Upper lobe of right lung (tissue), 1 donor: ENCODE results near the gene OR6Q1. TPM values are rescaled to one million over a fixed set of nuclear protein-coding genes. Genes with fewer than 3 reads are reported as not detected.
A peak's percentile ranks its signal among the peaks of the same experiment; 100 is the strongest.

Experiments
- ATAC-seq: fragments of 200-7000 bp; cut with Tn5 transposase; one replicate; pipeline ENCODE4 v1.9.1; 2020; ENCODE audit warnings: mild to moderate bottlenecking, moderate library complexity
- DNase-seq: peaks from one replicate; pipeline ENCODE4 v3.0.0-alpha.2; 2020
- H3K27ac ChIP-seq: fragments of 200-600 bp; one replicate; pipeline ENCODE4 v1.8.0; 2022
- H3K27me3 ChIP-seq: fragments of 200-600 bp; one replicate; pipeline ENCODE4 v1.8.0; 2022; ENCODE audit warnings: mild to moderate bottlenecking
- H3K36me3 ChIP-seq: fragments of 200-600 bp; one replicate; pipeline ENCODE4 v1.8.0; 2022
- H3K4me1 ChIP-seq: fragments of 200-600 bp; one replicate; pipeline ENCODE4 v1.8.0; 2022
- H3K4me3 ChIP-seq: fragments of 200-600 bp; one replicate; pipeline ENCODE4 v1.8.0; 2022; ENCODE audit warnings: mild to moderate bottlenecking
- H3K9me3 ChIP-seq: fragments of 200-600 bp; one replicate; pipeline ENCODE4 v1.8.0; 2022
- CTCF ChIP-seq: fragments of 200-600 bp; IDR thresholded peaks from one replicate; pipeline ENCODE4 v1.8.0; 2022; ENCODE audit warnings: antibody characterized with exemption
- intact Hi-C: fragments of 100-400 bp; cut with DNase I; formaldehyde crosslinking; loops from one replicate; pipeline ENCODE4 v1.11.0; 2022
- total RNA-seq: library from RNA; stranded (reverse); fragmentation: NEBNext Ultra II Directional; extraction: Animal tissue kit (Norgen Biotek cat#: 25700); gene quantifications from one replicate; pipeline ENCODE4 v1.2.1, GENCODE V29; 2021
- donor health status: DM: no; HTN: yes; CAD: no; lungs with severe emphysema.

Gene OR6Q1
- total RNA-seq, 1 donor from 2014 or later, result not detected

- no peak for TF ChIP-seq CTCF
- Histone ChIP-seq H3K36me3 (no peaks in the 10 kb centered on the region), H3K27me3 (no peaks in the 10 kb centered on the region), H3K4me3 (no peak overlapping the region), H3K9me3 (no peaks in the 10 kb centered on the region), H3K4me1 (no peaks in the 10 kb centered on the region), H3K27ac (peak overlapping the region; percentile 24)
- DNase-seq (no peak), ATAC-seq (no peak)
- intact Hi-C loops, result no loop called here
Measured at GRCh38 chr11:58003036-58003435, 27.7 kb upstream of the OR6Q1 start.

GRCh38 chr11:58003591-58003990 is 27.2 kb upstream of the OR6Q1 start:
- Histone ChIP-seq H3K9me3 (no peaks in the 10 kb centered on the region), H3K4me3 (no peak overlapping the region), H3K27ac (peak overlapping the region; percentile 24), H3K36me3 (no peaks in the 10 kb centered on the region), H3K4me1 (no peaks in the 10 kb centered on the region), H3K27me3 (no peaks in the 10 kb centered on the region)
- no peak for DNase-seq
- intact Hi-C loops, result no loop called here
- no peak for ATAC-seq
- TF ChIP-seq CTCF, result no peak

- Histone ChIP-seq H3K4me3 (no peak overlapping the region), H3K27me3 (no peaks in the 10 kb centered on the region), H3K36me3 (no peaks in the 10 kb centered on the region), H3K9me3 (no peaks in the 10 kb centered on the region), H3K27ac (no peak overlapping the region), H3K4me1 (no peaks in the 10 kb centered on the region)
- ATAC-seq (peak; percentile 51), DNase-seq (no peak)
- no peak for TF ChIP-seq CTCF
- intact Hi-C loops, result no loop called here
Measured at GRCh38 chr11:58004664-58005063, 26.1 kb upstream of the OR6Q1 start.

GRCh38 chr11:58006940-58007339 is 23.8 kb upstream of the OR6Q1 start:
- no peak for TF ChIP-seq CTCF
- Histone ChIP-seq H3K4me3 (no peak overlapping the region), H3K9me3 (no peaks in the 10 kb centered on the region), H3K36me3 (no peaks in the 10 kb centered on the region), H3K27ac (no peak overlapping the region), H3K27me3 (no peaks in the 10 kb centered on the region), H3K4me1 (no peaks in the 10 kb centered on the region)
- ATAC-seq, result no peak
- no peak for DNase-seq
- intact Hi-C loops, result no loop called here

GRCh38 chr11:58011771-58012170 is 19.0 kb upstream of the OR6Q1 start:
- no peak for DNase-seq
- no peaks in the 10 kb centered on the region for H3K9me3 ChIP-seq

More at GRCh38 chr11:58011771-58012170, 19.0 kb upstream of the OR6Q1 start:
- no peak overlapping the region for H3K27ac ChIP-seq
- no peak for ATAC-seq
- H3K36me3 ChIP-seq, result no peaks in the 10 kb centered on the region
- TF ChIP-seq CTCF, result no peak
- H3K27me3 ChIP-seq, result no peaks in the 10 kb centered on the region
- H3K4me1 ChIP-seq, result no peaks in the 10 kb centered on the region
- intact Hi-C loops, result no loop called here
- H3K4me3 ChIP-seq, result no peak overlapping the region
